GM18520 (cell line): ENCODE data around the gene IGF1R.

ENCODE experiments used
- ATAC-seq: cut with Tn5 transposase; IDR thresholded peaks from one replicate; pipeline ENCODE4 v1.9.1; 2021; ENCODE audit not compliant: unreplicated experiment

The IGF1R gene

DNA sequence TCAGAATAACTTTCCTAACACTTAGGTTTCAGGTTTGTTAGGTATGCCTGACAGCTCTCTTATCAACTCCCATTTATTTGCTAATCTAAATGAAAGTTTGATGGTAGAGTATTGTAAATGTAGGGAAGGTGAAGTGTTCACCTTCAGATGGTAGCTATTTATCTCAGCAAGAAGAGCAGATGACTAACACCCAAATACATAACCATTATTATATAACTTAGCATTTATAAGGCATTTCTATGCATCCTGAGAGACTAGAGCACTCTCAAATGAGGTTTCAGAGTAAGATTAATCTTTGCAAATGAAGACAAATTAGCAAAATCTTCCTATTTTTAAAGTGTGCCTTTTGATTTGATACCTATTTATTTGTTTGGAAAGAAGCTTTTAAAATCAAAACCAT is 143.8 kb downstream of the IGF1R start:
- no peak for ATAC-seq

DNA sequence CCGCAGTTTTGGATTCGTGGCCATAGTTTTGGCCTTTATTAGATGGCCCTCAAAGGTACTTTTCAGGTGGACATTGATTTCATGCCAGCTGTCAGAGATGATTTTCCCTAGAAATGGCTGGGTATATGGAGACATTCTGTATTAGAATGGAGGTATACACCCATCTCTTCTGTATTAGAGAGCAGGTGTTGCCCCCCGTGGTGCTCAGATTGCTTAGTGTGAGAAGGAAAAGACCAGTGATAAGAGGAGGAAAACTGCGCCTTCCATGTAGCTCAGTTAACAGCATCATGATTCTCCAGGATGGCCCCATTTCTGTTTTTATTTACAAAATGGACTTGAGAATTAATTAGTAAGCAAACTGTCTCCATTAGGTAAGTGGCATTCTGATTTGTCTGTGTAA is 145.9 kb downstream of the IGF1R start:
- no peak for ATAC-seq

DNA sequence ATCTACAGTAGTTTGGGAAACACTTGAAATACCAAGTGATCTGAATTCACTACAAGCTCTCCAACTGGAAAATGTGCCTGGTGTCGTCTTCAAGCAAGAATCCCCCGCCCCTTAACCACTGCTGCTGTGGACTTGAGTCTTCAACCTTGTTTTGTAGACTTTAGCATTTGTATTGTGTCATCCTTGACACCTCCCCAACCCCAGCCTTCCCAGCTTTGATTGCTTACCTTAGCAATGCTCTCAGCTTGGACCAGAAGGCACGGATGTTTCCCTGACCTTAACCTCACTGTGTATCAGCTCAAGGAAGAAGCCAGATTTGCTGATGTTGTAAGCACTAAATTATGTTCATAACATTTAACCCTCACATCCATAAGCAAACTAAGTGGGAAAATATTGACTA is 146.4 kb downstream of the IGF1R start:
- no peak for ATAC-seq

DNA sequence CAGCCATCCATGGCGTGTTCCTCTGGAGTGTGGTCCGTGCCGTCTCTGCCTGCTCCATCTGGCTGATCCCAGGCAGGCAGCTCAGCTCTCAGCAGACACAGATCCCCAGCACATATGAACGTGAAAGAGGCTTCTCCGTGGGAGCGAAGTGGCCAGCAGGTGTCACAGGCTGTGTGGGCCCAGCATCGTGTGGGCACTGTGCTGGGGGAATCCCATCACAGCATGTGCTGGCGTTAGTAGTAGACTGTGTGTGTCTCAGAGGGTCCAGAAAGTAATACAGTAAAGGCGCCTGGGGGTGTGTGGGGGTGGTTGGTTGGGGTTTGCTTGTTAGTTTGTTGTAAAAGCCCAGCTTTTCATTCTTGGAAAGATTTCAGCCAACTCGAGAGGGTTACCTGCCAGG is 147.6 kb downstream of the IGF1R start:
- ATAC-seq: no peak

GRCh38 chr15:98796685-98797357 is 148.5 kb downstream of the IGF1R start:
- no peak for ATAC-seq

DNA sequence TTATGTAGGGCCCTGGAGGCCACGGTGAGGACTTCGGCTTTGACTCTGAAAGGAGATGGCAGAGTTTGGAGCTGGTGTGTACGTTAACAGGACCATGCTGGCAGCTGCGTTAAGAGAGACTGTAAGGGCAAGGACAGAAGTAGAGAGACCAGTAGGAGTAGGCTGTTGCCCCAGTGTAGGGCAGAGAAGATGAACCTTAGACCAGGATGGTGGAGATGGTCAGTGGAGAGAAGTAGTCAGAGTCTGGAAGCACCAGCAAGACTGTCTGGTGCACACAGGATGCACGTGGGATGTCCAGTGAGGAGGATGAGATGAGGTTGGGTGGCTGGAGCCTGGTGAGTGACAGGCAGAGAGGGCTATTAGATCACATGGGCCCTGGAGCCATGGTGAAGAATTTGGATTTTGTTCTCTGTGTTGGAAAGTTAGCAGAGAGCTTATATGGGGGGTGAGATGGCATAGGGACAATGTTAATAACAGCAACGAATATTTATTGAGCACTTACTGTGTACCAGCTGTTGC is 150.1 kb downstream of the IGF1R start:
- ATAC-seq: no peak

DNA sequence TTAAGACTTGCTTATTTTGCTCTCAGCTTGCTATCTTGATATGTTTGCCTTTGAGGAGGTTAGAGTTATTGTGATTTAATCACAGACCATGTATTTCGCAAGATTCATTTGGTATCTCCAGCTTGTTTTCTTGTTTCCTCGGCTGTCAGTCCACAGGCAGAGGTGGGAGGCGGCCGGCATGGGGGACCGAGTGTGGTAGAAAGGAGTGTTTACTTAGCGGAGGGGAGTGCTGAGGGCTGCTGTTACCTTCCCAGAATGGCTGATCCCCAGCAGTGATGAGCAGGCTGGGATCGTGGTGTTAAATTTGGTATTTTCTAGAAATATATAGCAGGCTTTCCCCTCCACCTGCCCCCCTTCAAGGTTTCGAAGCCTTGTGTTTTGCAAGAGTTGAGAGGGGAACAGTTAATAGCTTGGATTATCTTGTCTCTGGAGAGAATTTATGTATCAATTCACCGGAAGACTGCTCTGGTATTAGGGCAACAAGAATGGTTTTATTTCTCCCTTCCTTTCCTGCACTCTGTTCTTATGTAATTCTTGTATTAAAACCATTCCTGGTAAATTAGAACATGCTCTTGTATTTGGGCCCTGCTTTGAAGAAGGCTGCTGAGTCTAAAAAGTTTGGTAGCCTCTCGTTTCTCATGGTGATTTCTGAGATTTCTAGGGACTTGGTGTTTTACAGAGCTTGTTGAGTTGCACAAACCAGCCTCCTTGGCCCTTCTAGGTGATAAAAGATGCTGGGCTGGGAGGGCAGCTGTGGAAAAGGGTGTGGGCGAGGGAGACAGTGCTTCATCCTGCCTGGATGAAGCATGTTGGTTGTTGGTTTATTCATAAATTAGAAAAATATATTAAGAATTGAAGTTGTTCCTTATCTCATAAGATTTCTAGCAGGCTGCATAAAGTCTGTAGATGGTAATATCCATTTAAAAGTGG is 151.4 kb downstream of the IGF1R start:
- no peak for ATAC-seq

GRCh38 chr15:98800437-98801233 is 152.3 kb downstream of the IGF1R start:
- ATAC-seq: no peak

DNA sequence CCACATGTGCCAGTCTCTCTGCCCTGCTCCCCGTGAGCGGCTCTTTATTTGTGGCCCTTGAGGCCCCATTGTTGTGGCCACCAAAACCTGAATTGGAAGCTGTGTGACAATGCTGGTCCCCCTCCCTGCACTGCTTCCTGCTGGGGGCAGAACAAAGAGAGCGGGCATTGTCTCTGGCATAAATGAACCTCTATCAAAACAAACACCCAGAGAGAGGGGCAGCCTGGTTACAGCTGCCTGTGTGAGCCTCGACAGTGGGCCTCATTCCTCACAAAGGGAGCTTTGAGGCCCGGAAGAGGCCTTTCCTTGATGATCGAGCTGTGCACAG is 152.9 kb downstream of the IGF1R start:
- no peak for ATAC-seq

DNA sequence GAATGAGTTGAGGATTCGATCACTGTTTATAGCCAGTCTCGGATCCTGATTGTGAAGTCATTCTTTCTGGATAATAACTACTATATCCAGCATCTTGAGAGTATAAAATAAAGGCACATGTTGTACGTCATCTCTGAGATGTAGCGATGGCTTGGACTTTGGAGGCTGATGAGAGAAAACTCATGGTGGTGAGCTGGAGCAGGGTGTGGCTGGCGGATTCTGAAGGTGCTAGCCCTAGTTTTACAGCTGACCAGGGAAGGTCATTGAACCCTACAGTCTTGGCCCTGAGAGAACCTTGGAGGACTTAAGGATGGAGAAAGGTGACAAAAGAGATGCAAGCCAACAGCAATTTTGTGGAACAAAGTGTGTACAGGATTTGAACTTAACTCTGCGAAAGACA is 153.8 kb downstream of the IGF1R start:
- no peak for ATAC-seq

DNA sequence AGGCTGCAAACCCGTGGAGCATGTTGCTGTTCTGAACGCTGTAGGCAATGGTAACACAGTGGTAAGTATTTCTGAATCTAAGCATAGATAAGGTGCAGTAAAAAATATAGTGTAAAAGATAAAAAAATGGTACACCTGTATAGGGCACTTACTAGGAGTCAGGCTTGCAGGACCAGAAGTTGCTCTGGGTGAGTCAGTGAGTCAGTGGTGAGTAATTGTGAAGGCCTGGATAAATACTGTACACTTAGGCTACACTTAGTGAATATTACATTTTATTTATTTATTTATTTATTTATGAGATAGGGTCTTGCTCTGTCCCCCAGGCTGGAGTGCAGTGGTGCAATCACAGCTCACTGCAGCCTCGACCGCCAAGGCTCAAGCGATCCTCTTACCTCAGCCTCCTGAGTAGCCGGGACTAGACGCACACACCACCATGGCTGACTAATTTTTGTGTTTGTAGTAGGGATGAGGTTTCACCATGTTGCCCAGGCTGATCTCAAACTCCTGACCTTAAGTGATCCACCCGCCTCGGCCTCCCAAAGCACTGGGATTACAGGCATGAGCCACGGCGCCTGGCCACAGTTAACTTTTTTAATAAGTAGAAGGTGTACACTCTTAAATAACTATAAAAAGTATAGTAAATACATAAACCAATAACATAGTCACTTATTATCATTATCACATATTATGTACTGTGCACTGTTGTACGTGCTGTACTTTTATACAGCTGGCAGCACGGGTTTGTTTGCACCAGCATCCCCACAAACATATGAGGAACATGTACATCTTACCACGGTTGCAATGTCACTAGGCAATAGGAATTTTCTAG is 155.1 kb downstream of the IGF1R start:
- ATAC-seq: no peak

DNA sequence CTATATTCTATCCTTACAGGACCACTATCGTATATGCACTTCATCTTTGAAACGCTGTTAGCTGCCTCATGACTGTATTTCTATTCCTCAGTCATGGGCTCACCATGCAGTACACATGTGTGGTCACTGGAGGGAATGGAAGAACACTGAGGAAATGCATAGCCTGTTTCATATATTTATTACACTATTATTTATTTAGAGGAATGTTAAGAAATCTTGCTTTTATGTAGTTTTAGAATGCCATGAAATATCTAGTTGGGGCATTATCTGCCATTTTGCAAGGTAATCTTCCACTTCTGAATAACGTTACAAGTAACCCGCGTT is 155.7 kb downstream of the IGF1R start:
- no peak for ATAC-seq

DNA sequence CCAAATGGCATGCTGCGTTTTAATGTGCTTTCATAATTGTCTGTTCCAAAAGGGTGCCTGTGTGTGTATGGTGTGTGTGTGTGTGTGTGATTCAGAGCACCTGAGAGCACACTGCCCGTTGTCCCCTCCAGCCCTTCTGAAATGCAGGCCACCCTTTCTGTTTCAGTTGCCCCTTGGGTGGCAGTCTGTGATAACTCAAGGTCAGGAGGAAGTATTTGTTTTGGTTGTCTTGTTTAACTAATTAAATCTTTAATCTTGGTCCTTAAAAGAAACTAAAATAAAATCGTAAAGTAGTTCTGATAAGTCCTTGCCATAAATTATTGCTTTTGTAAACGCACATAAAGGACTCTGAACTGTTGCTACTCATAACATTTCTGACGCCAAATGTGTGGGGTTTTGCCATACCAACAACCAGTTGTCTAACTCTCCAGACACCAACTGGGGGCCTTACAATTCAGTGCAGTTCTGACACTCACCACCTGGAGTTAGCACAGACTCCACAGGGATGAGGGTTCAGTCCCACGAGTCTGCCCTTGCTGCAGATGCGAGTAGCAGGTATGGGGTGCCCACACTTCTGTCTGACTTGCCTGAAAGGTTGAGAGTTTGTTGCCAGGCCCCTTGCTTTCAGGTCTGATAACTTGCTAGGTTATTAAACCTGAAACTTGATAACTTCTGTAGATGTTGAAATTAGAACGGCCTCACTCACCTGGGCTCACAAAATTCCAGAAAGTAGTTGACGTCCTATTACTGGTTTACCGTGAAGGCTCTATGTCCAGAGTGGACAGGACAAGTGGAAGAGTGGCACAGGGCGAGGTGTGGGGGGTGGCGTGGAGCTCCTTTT is 157.3 kb downstream of the IGF1R start:
- ATAC-seq: no peak

DNA sequence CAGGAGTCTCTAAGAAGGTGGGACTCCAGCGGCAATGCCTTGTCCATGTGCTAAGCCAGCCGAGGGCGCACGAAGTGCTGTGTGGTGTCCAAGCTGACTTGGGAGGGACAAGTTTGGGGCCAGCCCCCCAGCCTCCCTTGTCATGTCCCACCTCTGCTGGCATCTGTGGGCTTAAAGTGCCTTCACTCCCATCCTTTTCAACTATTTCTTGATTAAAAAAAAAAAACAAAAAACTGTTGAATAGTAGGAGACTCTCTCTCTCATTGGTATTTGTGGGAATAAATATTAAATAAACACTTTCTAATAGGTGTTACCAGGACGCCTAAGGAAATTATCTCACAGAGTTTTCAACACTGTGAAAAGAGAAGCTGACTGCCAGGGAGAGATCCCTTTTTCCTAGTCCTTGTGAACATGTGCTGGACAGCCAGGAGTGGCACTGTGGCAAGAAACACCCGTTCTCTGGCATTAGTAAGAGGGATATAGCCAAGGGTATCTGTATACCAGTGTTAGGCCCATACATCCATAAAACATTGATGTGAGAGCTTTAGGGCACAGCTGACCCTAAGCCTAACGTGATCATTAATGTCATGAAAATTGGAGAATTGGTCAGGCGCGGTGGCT is 158.0 kb downstream of the IGF1R start:
- ATAC-seq: no peak

DNA sequence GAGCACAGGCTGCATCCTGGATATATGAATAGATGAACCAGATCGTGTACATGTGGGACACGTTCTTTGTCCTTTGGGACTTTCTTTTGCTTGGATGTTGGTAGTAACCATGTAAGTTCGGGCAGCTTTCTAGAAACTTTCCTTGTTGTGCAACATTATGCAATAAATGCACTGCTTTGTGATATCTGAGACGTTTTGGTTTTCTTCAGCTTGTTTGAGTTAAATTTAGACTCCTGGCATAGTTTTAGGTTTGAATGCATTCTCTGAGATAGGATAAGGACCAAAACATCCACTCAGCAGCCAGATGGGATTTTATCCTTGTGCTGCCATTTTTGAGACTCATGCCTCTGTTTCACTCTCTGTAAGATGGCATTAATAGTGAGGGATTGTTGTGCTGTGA is 158.9 kb downstream of the IGF1R start:
- no peak for ATAC-seq

GRCh38 chr15:98809273-98809672 is 160.9 kb downstream of the IGF1R start:
- ATAC-seq: no peak

- ATAC-seq: no peak
Measured at GRCh38 chr15:98812716-98813446, 164.5 kb downstream of the IGF1R start.

DNA sequence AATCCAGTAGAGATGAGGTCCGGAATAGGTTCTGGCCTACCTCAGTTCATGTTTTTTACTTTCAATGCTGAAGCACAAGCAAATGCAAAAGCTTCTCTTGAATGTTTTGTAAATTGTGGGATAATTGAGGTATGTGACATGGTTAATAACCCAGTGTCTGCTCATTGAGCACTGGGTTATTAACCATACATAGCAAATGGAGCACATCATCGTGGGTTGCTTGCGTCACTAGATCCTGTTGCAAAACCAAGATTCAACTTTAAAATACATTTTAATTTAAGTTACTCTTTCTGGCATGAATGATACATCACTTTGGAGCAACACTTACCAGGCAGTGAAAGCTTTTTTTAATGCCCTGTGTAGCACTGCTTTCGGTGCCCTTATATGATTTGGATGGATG is 165.6 kb downstream of the IGF1R start:
- no peak for ATAC-seq

DNA sequence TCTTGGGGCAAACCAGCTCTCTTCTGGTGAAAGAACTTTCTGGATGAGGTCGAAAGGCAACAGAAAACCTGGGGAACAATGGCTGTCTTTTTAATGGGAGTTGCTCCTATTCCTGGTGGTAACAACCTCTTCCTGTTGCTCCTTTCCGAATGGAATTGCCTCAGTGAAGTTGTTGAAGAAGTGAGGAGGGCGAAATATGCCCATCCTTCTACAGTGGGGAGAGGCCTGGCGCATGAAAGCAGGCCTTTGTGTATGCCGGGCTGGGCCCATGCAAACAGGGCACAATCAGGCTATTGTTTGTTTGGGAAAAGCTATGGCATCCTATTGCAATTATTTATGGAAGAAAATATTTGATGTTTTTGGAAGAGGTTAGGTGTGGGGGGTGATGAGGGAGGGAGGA is 166.9 kb downstream of the IGF1R start:
- ATAC-seq: no peak
